ENCODE data around the gene AKAP12.
"Not testable (repeated sequence)": the region's sequence is repeated elsewhere in the genome, so short reads cannot be mapped to it uniquely, and the experiment has no call there.

AKAP12 gene

GRCh38 chr6:151379933-151380847 lies 140.4 kb downstream of the AKAP12 start:
- DNase-seq (ENCODE audit: low spot score), result no peak

- DNase-seq (ENCODE audit: low spot score), result no peak
These were observed 141.1 kb downstream of the AKAP12 start for GRCh38 chr6:151380848-151381205.

DNA sequence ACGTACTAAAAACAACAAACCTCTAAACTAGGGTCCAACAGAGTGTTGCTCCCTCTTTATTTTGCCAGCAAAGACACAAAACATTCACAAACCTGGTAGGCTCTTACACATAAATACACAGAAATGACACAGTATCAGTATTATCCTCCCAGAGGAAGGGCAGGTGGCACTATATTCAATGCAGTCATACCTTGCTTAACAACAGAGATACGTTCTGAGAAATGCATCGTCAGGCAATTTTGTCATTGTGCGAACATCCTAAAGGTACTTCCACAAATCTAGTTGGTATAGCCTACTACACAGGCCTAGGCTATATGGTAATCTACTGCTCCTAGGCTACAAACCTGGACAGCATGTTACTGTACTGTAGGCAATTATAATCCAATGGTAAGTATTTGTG lies 142.0 kb downstream of the AKAP12 start:
- DNase-seq (ENCODE audit: low spot score), result no peak

- DNase-seq (ENCODE audit: low spot score), result not testable (repeated sequence)
These were observed 142.9 kb downstream of the AKAP12 start for GRCh38 chr6:151382631-151383030.

GRCh38 chr6:151384151-151384550 lies 144.4 kb downstream of the AKAP12 start:
- no peak for DNase-seq (ENCODE audit: low spot score)

- DNase-seq (ENCODE audit: low spot score), result no peak
These were observed 145.4 kb downstream of the AKAP12 start for GRCh38 chr6:151385177-151385576.

DNA sequence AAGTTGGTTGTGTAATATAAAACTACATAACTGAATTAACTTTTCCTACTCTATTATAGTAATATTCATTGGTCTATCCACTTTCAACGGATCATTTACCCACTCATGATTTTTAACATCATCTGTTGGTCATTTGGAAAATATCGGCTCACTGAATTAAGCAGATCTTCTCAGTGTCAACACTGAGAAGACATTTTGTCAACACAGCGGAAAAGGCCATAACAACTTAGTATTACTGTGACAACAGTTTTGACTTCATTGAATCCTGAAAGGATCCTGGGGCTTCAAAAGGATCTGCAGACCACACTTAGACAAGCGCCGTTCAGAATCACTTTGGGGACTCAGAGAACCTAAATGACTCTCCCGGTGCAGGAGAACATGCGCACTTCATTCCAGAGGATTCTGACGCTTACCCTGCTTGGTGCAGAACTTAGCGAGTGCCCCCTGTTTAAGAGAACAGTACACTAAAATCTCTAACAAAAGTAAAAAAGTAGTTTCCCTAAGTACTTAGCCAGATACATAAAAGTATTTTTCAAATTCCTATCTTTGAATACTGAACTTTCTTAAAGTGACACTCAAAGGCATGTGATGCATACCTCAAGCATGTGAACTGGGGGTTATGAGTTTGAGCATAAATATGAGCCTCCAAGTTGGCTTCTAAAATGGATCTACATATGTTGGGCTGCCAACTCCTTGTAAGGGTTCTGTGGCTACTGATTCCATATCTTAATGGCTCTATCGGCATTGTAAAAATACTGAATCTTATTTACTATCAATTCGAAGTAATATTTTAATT lies 147.6 kb downstream of the AKAP12 start:
- no peak for DNase-seq (ENCODE audit: low spot score)

- no peak for DNase-seq (ENCODE audit: low spot score)
These were observed 148.5 kb downstream of the AKAP12 start for GRCh38 chr6:151388236-151388635.

DNA sequence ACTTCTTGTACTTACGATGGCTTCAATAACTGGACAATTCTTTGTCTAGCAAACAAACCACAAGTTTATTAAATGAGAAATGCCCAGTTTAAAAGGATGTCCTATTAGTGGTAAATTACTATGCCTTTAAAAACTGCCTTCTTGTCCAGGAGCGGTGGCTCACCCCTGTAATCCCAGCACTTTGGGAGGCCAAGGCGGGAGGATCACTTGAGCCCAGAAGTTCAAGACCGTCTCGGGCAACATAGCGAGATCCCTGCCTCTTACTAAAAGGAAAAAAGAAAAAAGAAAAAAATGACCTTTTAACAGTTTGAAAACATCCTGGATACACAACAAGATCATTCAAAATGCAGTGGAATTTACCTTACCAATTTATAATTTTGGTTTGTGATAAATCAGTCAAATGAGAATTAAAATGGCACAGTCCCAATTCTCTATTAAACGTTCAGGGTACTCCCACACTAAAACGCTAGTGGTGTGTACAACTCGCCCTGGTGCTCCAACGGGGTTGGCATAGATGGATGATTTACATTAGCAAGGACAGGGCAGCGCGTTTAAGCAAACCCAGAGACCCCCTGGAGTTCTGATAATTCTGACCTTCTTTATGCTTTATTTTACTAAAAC lies 149.3 kb downstream of the AKAP12 start:
- DNase-seq (ENCODE audit: low spot score), result no peak

DNA sequence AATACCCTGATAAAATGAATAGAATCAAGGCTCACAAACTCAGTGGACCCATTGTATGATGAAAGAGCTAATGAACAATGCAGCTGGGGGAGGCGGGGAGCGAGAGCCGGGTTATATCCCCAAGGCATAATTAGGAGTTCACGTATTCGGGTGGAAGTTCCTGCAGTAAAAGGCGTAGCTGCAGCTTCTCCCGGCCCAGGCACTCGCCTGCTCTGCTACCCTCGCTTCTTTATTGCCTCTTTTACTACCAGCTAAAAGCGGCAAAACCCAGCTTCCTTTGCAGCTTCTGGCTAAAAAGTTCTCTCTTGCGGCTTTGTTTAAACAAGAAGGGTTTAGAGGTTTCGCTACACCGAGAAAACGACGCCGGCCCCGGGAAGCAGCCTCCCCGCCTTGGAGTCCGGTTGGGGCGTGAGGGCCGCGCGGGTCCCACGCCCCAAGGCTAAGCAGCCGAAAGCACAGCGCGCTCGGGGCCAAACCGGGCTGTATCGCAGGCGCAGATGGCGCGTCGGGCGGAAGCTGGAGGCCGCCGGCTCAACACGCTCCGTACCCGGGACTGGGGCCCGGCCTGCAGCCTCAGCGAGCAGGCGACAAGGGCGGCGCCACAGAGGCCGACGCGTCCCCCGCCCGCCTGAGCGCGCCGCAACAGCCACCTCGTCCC lies 150.0 kb downstream of the AKAP12 start:
- DNase-seq (ENCODE audit: low spot score), result peak; percentile 86

GRCh38 chr6:151390276-151390850 lies 150.6 kb downstream of the AKAP12 start:
- DNase-seq (ENCODE audit: low spot score), result peak; percentile 99

DNA sequence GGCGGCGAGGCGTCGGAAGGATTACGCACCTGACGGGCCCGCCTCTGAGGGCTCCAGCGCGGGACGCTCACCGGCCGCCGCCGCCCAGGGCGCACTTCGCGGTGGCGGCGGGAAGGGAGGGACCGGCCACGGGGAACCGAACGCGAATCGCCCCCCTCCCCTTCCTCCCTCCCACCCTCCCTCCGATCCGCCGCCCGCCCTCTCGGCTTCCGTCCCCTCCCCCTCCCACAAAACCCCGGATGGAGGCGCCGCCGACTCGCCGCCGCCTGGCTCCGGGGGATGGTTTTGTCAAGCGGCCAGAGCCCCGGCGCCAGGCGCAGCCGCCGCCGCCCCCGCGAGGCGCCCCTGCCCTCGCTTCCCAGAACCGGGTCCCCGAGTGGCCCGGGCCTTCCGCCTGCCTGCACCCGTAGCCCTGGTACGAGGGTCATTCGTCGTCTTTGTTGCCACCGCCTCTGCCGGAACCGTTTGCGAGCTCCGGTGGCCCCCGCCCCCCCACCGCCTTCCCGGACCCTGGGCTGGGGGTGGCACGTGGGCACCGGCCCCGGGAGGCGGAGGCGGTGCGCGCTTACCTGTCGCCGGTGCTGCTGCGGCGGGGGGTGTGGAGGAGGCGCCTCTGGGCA lies 151.2 kb downstream of the AKAP12 start:
- peak; percentile 36 for DNase-seq (ENCODE audit: low spot score)

DNA sequence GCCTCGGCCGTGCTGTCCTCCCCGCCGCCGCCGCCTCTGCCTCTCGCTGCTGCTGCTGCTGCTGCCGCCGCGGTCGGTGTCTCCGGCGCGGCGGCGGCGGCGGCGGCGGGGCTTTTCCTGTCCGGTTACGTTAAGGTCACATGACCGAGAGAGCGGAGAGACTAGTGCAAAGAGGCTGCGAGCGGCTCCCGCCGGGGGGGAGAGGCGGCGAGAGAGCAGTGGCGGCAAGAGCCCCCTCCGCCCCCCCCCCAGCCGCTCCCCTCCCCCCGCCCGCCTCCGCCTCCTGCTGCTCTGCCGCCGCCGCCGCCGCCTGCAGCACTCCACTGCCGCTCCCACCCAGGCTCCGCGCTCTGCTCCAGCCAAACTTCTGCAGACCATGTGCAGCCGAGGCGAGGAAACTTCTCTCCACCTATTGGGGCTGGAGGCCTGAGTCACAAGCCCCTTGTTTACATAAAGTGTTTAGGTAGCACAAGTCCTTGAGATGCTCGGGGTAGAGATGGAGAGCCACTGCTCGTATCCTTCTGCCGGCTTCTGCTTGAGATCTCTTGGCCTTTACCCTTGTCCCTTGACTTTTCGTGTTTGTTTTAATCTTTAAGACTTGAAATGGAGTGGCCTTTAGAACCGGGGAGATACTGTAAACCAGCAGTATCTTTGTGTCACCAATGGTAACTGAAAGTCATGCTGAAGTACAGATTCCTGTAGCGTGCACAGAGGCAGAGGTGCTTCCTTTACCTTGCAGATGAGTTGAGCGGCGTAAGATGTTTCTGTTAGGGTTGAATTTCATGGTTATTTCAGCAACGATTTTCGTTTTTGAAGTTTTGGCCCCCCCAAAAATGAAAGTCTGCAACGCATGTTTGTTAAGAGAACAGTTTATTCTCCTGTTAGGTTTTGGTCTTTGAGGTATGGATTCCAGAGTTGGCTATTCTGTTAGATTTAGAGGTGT lies 152.0 kb downstream of the AKAP12 start, which contains the start of gene ZBTB2:
Gene ZBTB2 (minus strand): TSS at position 89 of the 943 bp plus-strand sequence. CDS start 17,922 bp downstream, outside the sequence.
- DNase-seq (ENCODE audit: low spot score), result peak; percentile 71

- no peak for DNase-seq (ENCODE audit: low spot score)
These were observed 152.7 kb downstream of the AKAP12 start for GRCh38 chr6:151392427-151392826.

DNA sequence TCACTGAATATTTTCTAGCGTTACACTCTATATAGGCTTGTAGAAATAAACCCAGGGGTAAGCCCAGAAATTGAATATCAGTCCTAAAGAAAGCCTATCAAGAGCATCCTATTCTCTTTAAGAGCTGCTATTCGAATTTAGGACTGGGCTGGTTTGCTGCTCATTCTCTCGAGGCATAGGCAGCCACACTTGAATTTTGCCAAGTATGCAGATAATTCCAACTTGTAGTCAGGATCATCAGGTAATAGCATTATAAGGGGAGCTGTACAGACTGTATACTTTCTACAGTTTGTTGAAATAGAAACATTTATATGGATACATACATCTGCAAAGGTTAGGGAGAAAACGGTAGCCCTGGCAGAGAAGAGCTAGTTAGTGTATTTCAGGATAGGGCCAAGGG lies 153.6 kb downstream of the AKAP12 start:
- no peak for DNase-seq (ENCODE audit: low spot score)

DNA sequence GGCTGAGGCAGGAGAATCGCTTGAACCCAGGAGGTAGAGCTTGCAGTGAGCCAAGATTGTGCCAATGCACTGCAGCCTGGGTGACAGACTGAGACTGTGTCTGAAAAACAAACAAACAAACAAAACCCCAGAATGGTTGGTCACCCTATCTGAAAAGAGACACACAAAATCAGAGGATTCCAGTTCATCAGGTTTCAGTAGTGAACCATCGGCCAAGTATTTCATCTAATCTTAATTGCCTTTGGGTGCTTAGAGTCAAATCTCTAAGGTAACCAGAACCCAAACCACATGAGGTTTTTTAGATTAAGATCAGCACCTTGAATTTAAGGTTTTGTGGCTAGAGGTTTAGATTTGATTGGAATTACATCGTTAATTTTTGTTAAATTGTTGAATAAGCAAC lies 159.9 kb downstream of the AKAP12 start:
- no peak for DNase-seq (ENCODE audit: low spot score)

DNA sequence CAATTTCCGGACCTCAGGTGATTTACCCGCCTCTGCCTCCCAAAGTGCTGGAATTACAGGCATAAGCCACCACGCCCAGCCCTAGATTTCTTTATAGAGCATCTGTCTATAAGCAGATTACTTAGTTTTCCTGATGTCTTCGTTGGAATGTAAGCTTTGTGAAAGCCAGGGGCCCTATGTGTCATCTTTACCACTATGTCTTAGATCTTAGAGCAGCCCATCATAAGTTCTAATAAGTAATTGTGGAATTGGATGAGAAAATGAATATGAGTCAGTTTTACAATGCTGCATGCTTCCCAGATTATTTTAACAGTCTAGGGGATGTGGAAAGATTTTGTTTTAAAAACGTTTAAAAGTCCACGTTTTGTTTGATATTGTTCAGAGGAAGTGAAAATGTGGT lies 160.7 kb downstream of the AKAP12 start:
- no peak for DNase-seq (ENCODE audit: low spot score)

DNA sequence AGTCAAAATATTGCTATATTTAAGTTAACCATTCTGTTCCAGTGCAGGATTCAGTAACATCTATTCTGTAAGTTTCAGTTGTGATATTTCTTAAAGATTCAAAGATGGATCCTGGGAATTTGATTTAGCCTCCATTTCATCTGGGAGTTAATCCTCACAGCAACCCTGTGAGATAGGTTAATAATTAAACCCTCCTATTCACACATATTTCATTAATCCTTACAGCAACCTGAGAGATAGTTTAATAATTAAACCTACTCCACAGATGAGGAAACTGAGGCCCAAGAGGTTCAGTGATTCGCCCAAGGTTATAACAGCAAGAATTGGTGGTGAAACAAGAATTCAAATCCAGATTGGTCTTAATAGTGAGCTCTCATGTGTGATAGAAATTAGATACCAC lies 162.5 kb downstream of the AKAP12 start:
- no peak for DNase-seq (ENCODE audit: low spot score)

DNA sequence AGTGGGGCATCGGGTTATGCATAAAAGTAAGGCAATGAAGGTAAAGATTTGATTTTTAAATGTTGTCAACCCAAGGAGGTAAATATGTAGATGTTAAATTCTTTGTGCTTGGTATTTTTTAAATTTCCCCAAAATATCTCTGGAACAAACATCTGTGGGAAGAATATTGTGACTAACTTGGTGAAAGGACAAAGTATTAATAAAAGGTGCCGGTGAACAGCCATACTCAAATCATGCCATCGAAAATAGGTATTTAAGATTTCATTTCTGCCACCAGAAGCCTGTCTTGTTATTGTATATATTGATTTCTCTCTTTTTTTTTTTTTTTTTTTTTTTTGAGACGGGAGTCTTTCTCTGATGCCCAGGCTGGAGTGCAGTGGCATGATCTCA lies 164.1 kb downstream of the AKAP12 start:
- no peak for DNase-seq (ENCODE audit: low spot score)
